Measurements from ENCODE around the gene UTP20.

- TF ChIP-seq CTCF (IDR thresholded peaks at IDR 0.05) (no peak), ZFX (IDR thresholded peaks at IDR 0.05; ENCODE audit: borderline replicate concordance) (no peak)
Observed at GRCh38 chr12:101235686-101236085, 44.2 kb upstream of the UTP20 start.
